A549 (cell line): Measurements from ENCODE around the gene FCRL1.

Source experiments
- CEBPB ChIP-seq, 2 experiments: fragments of >200 bp in 1 of 2; sonication (Bioruptor Twin) in 1 of 2; formaldehyde crosslinking in 1 of 2; IDR thresholded peaks; 2 replicates each; pipeline ENCODE4 v1.6.1; 2012 to 2016
- CHD2 ChIP-seq: fragments of 150-350 bp; IDR thresholded peaks from 2 replicates; pipeline ENCODE4 v1.6.1; 2014; ENCODE audit warnings: low read length; ENCODE audit not compliant: partially characterized antibody
- CHD4 ChIP-seq: fragments of 200-600 bp; sonication (generic); IDR thresholded peaks from 2 replicates; pipeline ENCODE4 v1.6.1; 2016; ENCODE audit warnings: antibody characterized with exemption, mild to moderate bottlenecking, borderline replicate concordance
- EP300 ChIP-seq, 2 experiments: fragments of >200 bp; sonication (Bioruptor Twin); formaldehyde crosslinking; IDR thresholded peaks; 2 replicates in 1 of 2; 3 replicates in 1 of 2; pipeline ENCODE4 v1.6.1; 2016 to 2017
- NPAS2 ChIP-seq: fragments of 250-450 bp; sonication (Bioruptor Pico); IDR thresholded peaks from 2 replicates; pipeline ENCODE4 v1.8.0; 2022; ENCODE audit warnings: mild to moderate bottlenecking, moderate library complexity, borderline replicate concordance
- PHF8 ChIP-seq: fragments of 200-600 bp; sonication (generic); IDR thresholded peaks from 2 replicates; pipeline ENCODE4 v1.6.1; 2016; ENCODE audit warnings: low read depth, mild to moderate bottlenecking, antibody characterized with exemption, moderate library complexity, borderline replicate concordance
- POLR2A ChIP-seq: IDR thresholded peaks from 2 replicates; pipeline ENCODE4 v1.6.1; 2012; ENCODE audit warnings: mild to moderate bottlenecking, low read length
- RAD21 ChIP-seq, 2 experiments: fragments of >200 bp in 1 of 2; sonication (Bioruptor Twin) in 1 of 2; formaldehyde crosslinking in 1 of 2; IDR thresholded peaks in 1 of 2; conservative IDR thresholded peaks in 1 of 2; 2 replicates in 1 of 2; 3 replicates in 1 of 2; pipeline ENCODE4 v1.6.1; 2012 to 2018; ENCODE audit warnings: inconsistent platforms in 1 of 2
- RARB ChIP-seq: fragments of 250-450 bp; sonication (Bioruptor Pico); IDR thresholded peaks from 2 replicates; pipeline ENCODE4 v1.8.0; 2021; ENCODE audit warnings: mild to moderate bottlenecking, moderate library complexity
- RFX5 ChIP-seq: fragments of 450-650 bp; IDR thresholded peaks from 2 replicates; pipeline ENCODE4 v1.7.1; 2014; ENCODE audit warnings: antibody characterized with exemption, mild to moderate bottlenecking, moderate library complexity
- SMC3 ChIP-seq: fragments of >200 bp; sonication (Bioruptor Twin); formaldehyde crosslinking; IDR thresholded peaks from 3 replicates; pipeline ENCODE4 v1.6.1; 2018; ENCODE audit warnings: inconsistent platforms
- SREBF2 ChIP-seq: fragments of 450-650 bp; IDR thresholded peaks from 2 replicates; pipeline ENCODE4 v1.6.1; 2014; ENCODE audit warnings: mild to moderate bottlenecking, moderate library complexity
- TF ChIP-seq, protein P1 (sequence below): fragments of >200 bp; sonication (Bioruptor Twin); formaldehyde crosslinking; IDR thresholded peaks from 3 replicates; pipeline ENCODE4 v1.5.1; 2016

DNA sequence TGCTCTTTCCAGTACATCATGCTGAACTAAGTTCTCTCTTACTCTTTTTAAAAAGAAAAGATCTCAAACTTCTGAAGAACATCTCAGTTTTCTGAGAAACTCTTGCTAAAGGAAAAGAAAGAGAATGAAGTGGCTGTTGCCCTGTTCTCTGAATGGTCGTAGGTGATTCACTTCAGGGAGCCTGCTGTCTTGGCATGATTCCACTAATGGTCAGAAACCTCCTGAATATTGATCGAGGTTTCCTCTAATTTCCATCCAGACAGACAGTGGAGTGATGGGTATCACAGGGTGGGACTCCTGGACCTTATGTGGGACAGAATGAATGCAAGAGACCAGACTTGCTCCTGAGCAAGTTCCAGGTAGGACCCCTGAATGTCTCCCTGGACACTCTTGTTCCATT, 45.5 kb downstream of the FCRL1 start:
- TF ChIP-seq SMC3 (no peak), NPAS2 (CRISPR knock-in tag) (no peak), CEBPB (IDR thresholded peaks at IDR 0.05) (no peak), POLR2A (no peak), RAD21 (conservative IDR thresholded peaks at IDR 0.05 in 1 of 2, IDR thresholded peaks at IDR 0.05 in 1 of 2) (no peak), CHD2 (no peak), RARB (CRISPR knock-in tag) (no peak), CHD4 (no peak), PHF8 (no peak), RFX5 (no peak), SREBF2 (no peak), EP300 (IDR thresholded peaks at IDR 0.05) (no peak)
- TF ChIP-seq, protein P1, sequence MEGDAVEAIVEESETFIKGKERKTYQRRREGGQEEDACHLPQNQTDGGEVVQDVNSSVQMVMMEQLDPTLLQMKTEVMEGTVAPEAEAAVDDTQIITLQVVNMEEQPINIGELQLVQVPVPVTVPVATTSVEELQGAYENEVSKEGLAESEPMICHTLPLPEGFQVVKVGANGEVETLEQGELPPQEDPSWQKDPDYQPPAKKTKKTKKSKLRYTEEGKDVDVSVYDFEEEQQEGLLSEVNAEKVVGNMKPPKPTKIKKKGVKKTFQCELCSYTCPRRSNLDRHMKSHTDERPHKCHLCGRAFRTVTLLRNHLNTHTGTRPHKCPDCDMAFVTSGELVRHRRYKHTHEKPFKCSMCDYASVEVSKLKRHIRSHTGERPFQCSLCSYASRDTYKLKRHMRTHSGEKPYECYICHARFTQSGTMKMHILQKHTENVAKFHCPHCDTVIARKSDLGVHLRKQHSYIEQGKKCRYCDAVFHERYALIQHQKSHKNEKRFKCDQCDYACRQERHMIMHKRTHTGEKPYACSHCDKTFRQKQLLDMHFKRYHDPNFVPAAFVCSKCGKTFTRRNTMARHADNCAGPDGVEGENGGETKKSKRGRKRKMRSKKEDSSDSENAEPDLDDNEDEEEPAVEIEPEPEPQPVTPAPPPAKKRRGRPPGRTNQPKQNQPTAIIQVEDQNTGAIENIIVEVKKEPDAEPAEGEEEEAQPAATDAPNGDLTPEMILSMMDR: no peak
